AG10803 (cell line): ENCODE data around the gene BCOR.
A peak's percentile ranks its signal among the peaks of the same experiment; 100 is the strongest.

ENCODE experiments used
- DNase-seq: peaks from one replicate; pipeline ENCODE4 v3.0.0; 2010; ENCODE audit warnings: low read depth
- H3K4me3 ChIP-seq: 2 replicates; pipeline ENCODE4 v1.5.1; 2011; ENCODE audit warnings: mild to moderate bottlenecking, low read length, control low read depth
- CTCF ChIP-seq: conservative IDR thresholded peaks from 2 replicates; pipeline ENCODE4 v1.5.1; 2011; ENCODE audit warnings: mild to moderate bottlenecking, low read length, control low read depth, inconsistent platforms

Gene BCOR

GRCh38 chrX:40018041-40018440, 79.7 kb downstream of the BCOR start:
- no peak overlapping the region for H3K4me3 ChIP-seq
- TF ChIP-seq CTCF: no peak
- no peak for DNase-seq

DNA sequence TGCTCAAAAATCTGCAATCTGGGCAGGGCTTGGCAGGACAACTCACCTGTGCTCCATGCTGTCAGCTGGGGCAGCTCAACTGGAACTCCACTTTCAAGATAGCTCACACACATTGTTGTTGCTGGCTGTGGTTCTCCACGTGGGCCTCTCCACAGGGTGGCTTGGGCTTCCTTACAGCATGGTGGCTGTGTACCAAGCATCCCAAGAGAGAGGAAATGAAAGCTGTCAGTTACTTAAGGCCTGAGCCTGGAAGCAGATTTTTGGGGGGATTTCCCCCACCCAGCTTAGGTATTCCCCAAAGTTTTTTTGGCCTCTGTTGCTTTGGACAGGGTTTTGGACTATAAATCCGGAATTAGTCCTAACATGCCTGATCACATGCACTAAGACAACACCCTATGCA, 81.0 kb downstream of the BCOR start:
- no peak overlapping the region for H3K4me3 ChIP-seq
- no peak for DNase-seq
- TF ChIP-seq CTCF: no peak

- no peak overlapping the region for H3K4me3 ChIP-seq
- DNase-seq: no peak
- TF ChIP-seq CTCF: no peak
These were observed 82.1 kb downstream of the BCOR start for GRCh38 chrX:40015693-40016092.

GRCh38 chrX:40013266-40014195, 84.2 kb downstream of the BCOR start:
- DNase-seq: peak; percentile 56
- no peak for TF ChIP-seq CTCF
- peak overlapping the region; percentile 62 for H3K4me3 ChIP-seq

- peak overlapping the region; percentile 62 for H3K4me3 ChIP-seq
- no peak for TF ChIP-seq CTCF
- DNase-seq: peak; percentile 54
These were observed 84.9 kb downstream of the BCOR start for GRCh38 chrX:40012868-40013265.

DNA sequence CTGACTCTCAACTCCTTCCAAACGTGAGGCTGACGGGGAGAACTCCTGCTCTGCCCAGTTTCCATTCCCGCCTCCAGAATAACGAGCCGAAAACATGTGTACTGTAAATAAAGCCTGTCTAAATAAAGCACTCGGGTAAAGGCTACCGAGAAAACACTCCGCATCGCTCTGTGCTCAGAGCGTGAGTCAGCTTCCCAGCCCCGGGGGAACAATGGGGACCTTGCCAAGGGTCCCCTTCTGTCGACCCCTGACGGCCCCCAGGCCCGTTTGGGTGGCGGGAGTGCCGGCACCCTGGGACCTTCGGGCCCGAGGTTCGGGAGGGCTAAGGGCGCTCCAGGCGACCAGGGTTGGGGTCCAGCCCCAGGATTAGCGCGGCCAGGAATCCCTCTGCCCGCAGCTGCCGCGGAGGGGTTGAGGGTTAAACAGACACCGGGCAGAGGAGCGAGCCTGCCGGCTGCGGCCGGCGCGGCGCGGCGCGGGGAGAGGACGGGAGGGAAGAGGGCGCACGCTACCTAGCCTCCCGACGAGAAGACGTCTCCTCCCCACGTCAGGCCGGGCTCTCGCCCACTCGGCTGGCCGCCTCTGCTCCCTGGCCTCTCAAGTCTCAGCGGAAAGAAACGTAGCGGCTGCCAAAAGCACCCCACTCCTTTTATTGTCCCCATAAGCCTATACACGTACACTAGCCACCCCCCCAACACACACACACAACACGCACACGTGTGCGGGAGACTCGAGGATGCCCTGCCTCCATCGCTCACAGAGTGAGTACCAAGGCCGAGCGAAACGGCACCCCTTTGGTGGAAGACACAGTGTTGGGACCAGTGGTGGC, 85.5 kb downstream of the BCOR start:
- peak; percentile 42 for DNase-seq
- H3K4me3 ChIP-seq: peak overlapping the region; percentile 22; the same call in 1 of the 2 replicates
- TF ChIP-seq CTCF: no peak
